22Rv1 (cell line): Measurements from ENCODE around the gene GDPGP1.

Experiments
- CTCF ChIP-seq: fragments of 450-650 bp; IDR thresholded peaks from 2 replicates; pipeline ENCODE4 v1.5.1; 2017; ENCODE audit warnings: mild to moderate bottlenecking
- ZFX ChIP-seq: fragments of 450-650 bp; IDR thresholded peaks from 2 replicates; pipeline ENCODE4 v1.6.1; 2017; ENCODE audit warnings: antibody characterized with exemption, borderline replicate concordance

- TF ChIP-seq CTCF (no peak), ZFX (no peak)
Measured at GRCh38 chr15:90211009-90211408, 23.0 kb upstream of the GDPGP1 start.
